Vagina (tissue), 2 donors: ENCODE results near the gene PGLYRP3. TPM values are rescaled to one million over a fixed set of nuclear protein-coding genes. Genes with fewer than 3 reads are reported as not detected.
A peak's percentile ranks its signal among the peaks of the same experiment; 100 is the strongest.

Experiments used
- DNase-seq, 2 donors: peaks; one replicate each; pipeline ENCODE4 v3.0.0-alpha.2; 2017; ENCODE audit errors: extremely low spot score in 2 of 2
- H3K27ac ChIP-seq: fragments of 200-600 bp; sonication (generic); one replicate; pipeline ENCODE4 v1.5.1; 2019
- H3K27me3 ChIP-seq: fragments of 200-600 bp; sonication (generic); one replicate; pipeline ENCODE4 v1.5.1; 2019
- H3K36me3 ChIP-seq, 2 donors: fragments of 200-600 bp; sonication (generic); one replicate each; pipeline ENCODE4 v1.5.1; 2017 to 2019
- H3K4me1 ChIP-seq: fragments of 200-600 bp; sonication (generic); one replicate; pipeline ENCODE4 v1.5.1; 2019
- H3K4me3 ChIP-seq, 2 donors: fragments of 200-600 bp; sonication (generic); 1 replicate in 1 of 2; 2 replicates in 1 of 2; pipeline ENCODE4 v1.5.1; 2016 to 2019
- H3K9me3 ChIP-seq: fragments of 200-600 bp; sonication (generic); one replicate; pipeline ENCODE4 v1.5.1; 2019
- POLR2A ChIP-seq, 2 donors: fragments of 450-650 bp; IDR thresholded peaks; one replicate each; pipeline ENCODE4 v1.6.1; 2017; ENCODE audit warnings: antibody characterized with exemption in 2 of 2, mild to moderate bottlenecking in 2 of 2, moderate library complexity in 2 of 2
- POLR2AphosphoS5 ChIP-seq, 2 donors: sonication (generic); formaldehyde crosslinking; IDR thresholded peaks; one replicate each; pipeline ENCODE4 v1.9.0; 2017; ENCODE audit warnings: antibody characterized with exemption in 2 of 2, mild to moderate bottlenecking in 2 of 2, low read depth in 1 of 2; ENCODE audit not compliant: insufficient read depth in 1 of 2
- intact Hi-C: fragments of 100-400 bp; cut with DNase I; formaldehyde crosslinking; loops from one replicate; pipeline ENCODE4 v1.15.1; 2023
- total RNA-seq: library from RNA; depleted of rRNA; stranded (reverse); fragments of >200 nt; gene quantifications from one replicate; pipeline ENCODE4 v1.2.3, GENCODE V29; 2016
- TF ChIP-seq, protein P1 (sequence below), 3 experiments: fragments of 450-650 bp in 2 of 3; fragments of 200-600 bp in 1 of 3; sonication (generic) in 1 of 3; IDR thresholded peaks; one replicate each; pipeline ENCODE4 v1.5.1; 2017 to 2019; ENCODE audit warnings: antibody characterized with exemption in 3 of 3, mild to moderate bottlenecking in 2 of 3, moderate library complexity in 2 of 3

PGLYRP3 gene
- total RNA-seq, 1 donor from 2014 or later: 28.7 TPM

DNA sequence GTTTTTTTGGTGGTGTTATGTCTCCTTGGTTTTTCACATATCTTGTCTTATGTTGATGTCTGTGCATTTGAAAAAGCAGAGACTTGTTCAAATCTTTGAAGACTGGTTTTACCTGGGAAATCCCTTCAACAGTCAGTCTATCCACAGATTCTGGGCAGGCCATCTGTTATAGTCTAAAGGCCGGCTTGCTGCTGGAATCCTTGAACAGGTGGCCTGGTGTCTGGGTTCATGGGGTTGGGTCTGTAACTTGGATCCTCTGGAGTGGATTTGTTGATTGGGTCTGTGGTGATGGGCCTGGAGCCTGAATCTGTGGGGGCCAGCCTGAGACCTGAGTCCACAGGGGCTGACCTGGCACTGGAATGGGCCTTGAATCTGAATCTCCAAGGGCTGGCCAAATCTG, 41.0 kb downstream of the PGLYRP3 start:
- Histone ChIP-seq H3K27me3 (no peaks in the 10 kb centered on the region), H3K27ac (no peak overlapping the region), H3K9me3 (no peaks in the 10 kb centered on the region), H3K4me1 (no peaks in the 10 kb centered on the region), H3K36me3 (no peaks in the 10 kb centered on the region), H3K4me3 (no peak overlapping the region)
- no peak for TF ChIP-seq POLR2A (IDR thresholded peaks at IDR 0.05)
- TF ChIP-seq POLR2AphosphoS5 (IDR thresholded peaks at IDR 0.05; ENCODE audit: insufficient read depth in 1 of 2, low read depth in 1 of 2): no peak
- TF ChIP-seq, protein P1, sequence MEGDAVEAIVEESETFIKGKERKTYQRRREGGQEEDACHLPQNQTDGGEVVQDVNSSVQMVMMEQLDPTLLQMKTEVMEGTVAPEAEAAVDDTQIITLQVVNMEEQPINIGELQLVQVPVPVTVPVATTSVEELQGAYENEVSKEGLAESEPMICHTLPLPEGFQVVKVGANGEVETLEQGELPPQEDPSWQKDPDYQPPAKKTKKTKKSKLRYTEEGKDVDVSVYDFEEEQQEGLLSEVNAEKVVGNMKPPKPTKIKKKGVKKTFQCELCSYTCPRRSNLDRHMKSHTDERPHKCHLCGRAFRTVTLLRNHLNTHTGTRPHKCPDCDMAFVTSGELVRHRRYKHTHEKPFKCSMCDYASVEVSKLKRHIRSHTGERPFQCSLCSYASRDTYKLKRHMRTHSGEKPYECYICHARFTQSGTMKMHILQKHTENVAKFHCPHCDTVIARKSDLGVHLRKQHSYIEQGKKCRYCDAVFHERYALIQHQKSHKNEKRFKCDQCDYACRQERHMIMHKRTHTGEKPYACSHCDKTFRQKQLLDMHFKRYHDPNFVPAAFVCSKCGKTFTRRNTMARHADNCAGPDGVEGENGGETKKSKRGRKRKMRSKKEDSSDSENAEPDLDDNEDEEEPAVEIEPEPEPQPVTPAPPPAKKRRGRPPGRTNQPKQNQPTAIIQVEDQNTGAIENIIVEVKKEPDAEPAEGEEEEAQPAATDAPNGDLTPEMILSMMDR (IDR thresholded peaks at IDR 0.05): no peak
- intact Hi-C loops: no loop called here
- peak in 1 of 2 donors; percentile 90 for DNase-seq

DNA sequence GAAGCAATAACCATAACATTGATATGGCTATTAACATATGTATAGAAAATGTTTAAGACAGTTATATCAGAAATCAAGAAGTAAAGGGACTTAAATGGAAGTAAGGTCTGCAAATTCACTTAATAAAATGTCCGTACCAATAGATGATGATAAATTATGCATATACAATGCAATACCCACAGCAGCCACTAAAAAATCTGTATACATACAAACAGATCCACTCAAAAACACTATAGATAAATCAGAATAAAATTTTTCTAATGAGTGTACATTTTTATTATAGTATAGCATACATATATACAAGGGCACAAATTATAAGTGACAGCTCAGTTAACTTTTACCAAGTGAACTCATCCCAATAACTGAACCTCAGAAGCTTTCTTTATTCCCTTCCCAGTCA, 47.3 kb downstream of the PGLYRP3 start:
- Histone ChIP-seq H3K27ac (no peak overlapping the region), H3K9me3 (no peaks in the 10 kb centered on the region), H3K36me3 (no peaks in the 10 kb centered on the region), H3K4me1 (peaks cover 16% of the 10 kb centered on the region), H3K4me3 (no peak overlapping the region), H3K27me3 (no peaks in the 10 kb centered on the region)
- DNase-seq: no peak
- TF ChIP-seq POLR2A (IDR thresholded peaks at IDR 0.05) (no peak), POLR2AphosphoS5 (IDR thresholded peaks at IDR 0.05; ENCODE audit: insufficient read depth in 1 of 2, low read depth in 1 of 2) (no peak)
- TF ChIP-seq, protein P1 (IDR thresholded peaks at IDR 0.05): no peak
- intact Hi-C loops: no loop called here

DNA sequence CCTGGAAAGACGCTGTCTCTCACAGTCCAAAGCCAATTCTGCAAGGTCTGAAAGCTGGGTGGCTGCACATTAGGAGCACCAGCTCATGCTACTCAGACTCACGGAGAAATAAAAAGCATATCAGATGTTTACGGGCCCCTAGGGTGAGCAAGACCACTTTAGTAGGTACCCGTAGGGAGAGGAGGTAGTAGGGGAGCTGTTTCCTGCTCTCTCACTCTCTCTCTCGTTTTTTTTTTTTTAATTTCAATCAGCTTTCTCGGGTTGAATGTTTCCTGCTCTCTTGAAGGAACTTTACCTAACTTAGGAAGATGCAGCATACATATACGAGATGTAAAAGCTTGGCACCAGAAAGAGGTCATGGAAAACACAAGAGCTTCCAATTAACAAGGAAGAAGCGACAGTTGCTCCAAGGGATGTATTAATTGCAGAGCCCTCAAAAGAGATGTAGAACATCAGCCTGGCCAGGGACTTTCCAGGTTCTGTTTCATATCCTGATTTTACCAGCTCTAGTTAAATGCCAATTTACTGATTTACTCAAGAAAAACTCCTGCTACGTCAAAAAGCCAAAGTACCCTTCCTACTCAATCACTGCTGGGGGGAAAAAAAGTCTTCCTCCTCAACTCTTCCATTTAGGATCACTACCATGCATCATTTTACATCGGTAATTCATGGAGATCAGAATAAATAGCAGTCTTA, 50.1 kb downstream of the PGLYRP3 start:
- TF ChIP-seq POLR2AphosphoS5 (IDR thresholded peaks at IDR 0.05; ENCODE audit: insufficient read depth in 1 of 2, low read depth in 1 of 2): no peak
- no peak for TF ChIP-seq POLR2A (IDR thresholded peaks at IDR 0.05)
- TF ChIP-seq, protein P1 (IDR thresholded peaks at IDR 0.05): no peak
- no peak for DNase-seq
- intact Hi-C loops: no loop called here
- Histone ChIP-seq H3K36me3 (no peaks in the 10 kb centered on the region), H3K4me3 (no peak overlapping the region), H3K9me3 (no peaks in the 10 kb centered on the region), H3K27me3 (no peaks in the 10 kb centered on the region), H3K4me1 (peaks cover 16% of the 10 kb centered on the region), H3K27ac (no peak overlapping the region)

DNA sequence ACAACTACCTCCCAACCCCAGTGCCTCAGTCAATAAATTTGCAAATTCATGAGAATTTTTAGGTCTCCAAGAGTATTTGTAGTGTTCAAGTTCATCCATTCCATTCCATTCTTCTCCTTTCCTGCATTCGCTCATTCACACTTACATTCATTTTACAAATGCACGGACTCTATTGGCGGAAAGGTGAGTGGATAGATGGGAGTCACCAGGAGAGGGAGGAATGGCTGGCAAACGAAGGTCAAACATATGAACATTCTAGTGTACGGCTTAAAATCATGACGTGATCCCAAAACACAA, 50.7 kb downstream of the PGLYRP3 start:
- no peaks in the 10 kb centered on the region for H3K27me3 ChIP-seq

More for the DNA sequence above, 50.7 kb downstream of the PGLYRP3 start:
- Histone ChIP-seq H3K9me3 (no peaks in the 10 kb centered on the region), H3K27ac (no peak overlapping the region), H3K36me3 (no peaks in the 10 kb centered on the region), H3K4me3 (peak overlapping the region; percentile 47 to 48), H3K4me1 (peaks cover 16% of the 10 kb centered on the region)
- TF ChIP-seq POLR2AphosphoS5 (IDR thresholded peaks at IDR 0.05; ENCODE audit: insufficient read depth in 1 of 2, low read depth in 1 of 2): no peak
- TF ChIP-seq, protein P1 (IDR thresholded peaks at IDR 0.05): no peak
- no peak for TF ChIP-seq POLR2A (IDR thresholded peaks at IDR 0.05)
- no peak for DNase-seq
- intact Hi-C loops: no loop called here
